ENCODE data around the gene GRIK2. TPM values are rescaled to one million over a fixed set of nuclear protein-coding genes. Genes with fewer than 3 reads are reported as not detected.

GRIK2 gene
- total and polyA plus RNA-seq, 2 donors (not counting 3 experiments of a cell fraction or from before 2014, with no cell fraction given) = not detected

GRCh38 chr6:101489456-101489855, 95.9 kb downstream of the GRIK2 start:
- POLR2A ChIA-PET = no interaction called here
- Histone ChIP-seq H3K27ac (ENCODE audit: insufficient read depth, low read depth, low read length) (no peak overlapping the region), H4K20me1 (replicated peaks; ENCODE audit: control insufficient read depth, extremely low read depth, insufficient read depth, low read length) (no peaks in the 10 kb centered on the region), H3K9ac (replicated peaks; ENCODE audit: extremely low read depth, insufficient read depth, low read length) (no peak overlapping the region), H3K4me1 (ENCODE audit: control insufficient read depth, extremely low read depth, insufficient read depth, low read length) (no peaks in the 10 kb centered on the region), H3K9me1 (replicated peaks; ENCODE audit: control insufficient read depth, extremely low read depth, insufficient read depth, low read length) (no peaks in the 10 kb centered on the region), H3K9me3 (replicated peaks; ENCODE audit: control insufficient read depth, insufficient read depth, low read length) (no peaks in the 10 kb centered on the region), H3K27me3 (ENCODE audit: control insufficient read depth in 2 of 2, insufficient read depth in 2 of 2, low read length in 2 of 2) (no peaks in the 10 kb centered on the region), H3K79me2 (ENCODE audit: control insufficient read depth, insufficient read depth, low read length) (no peaks in the 10 kb centered on the region), H3K36me3 (ENCODE audit: control insufficient read depth in 2 of 2, extremely low read depth in 1 of 2, insufficient read depth in 2 of 2, low read length in 2 of 2) (no peaks in the 10 kb centered on the region), H2AFZ (ENCODE audit: low read depth, low read length) (no peak overlapping the region), H3K4me3 (replicated peaks in 1 of 3; ENCODE audit: insufficient read depth in 1 of 3, low read depth in 1 of 3, low read length in 3 of 3) (no peak overlapping the region), H3K4me2 (ENCODE audit: insufficient read depth, low read length) (no peak overlapping the region)
- TF ChIP-seq POLR2AphosphoS5 (IDR thresholded peaks at IDR 0.05; ENCODE audit: insufficient read depth, low read depth, low read length) (no peak), POLR2A (IDR thresholded peaks at IDR 0.05; ENCODE audit: low read depth, low read length) (no peak), EZH2 (IDR thresholded peaks at IDR 0.05; ENCODE audit: borderline replicate concordance, low read depth, low read length, severe bottlenecking) (no peak)
- no peak for DNase-seq (ENCODE audit: low read depth, low spot score)
- dilution Hi-C loops (cut with MboI; ENCODE audit: extremely low pct_ligation_motif_present, low sequenced_read_pairs) (no loop called here), intact Hi-C loops (cut with micrococcal nuclease) (no loop called here)
- no TSS peak for BruUV-seq (replicated peaks)
- CTCF ChIA-PET = no interaction called here
- FAIRE-seq = no peak

DNA sequence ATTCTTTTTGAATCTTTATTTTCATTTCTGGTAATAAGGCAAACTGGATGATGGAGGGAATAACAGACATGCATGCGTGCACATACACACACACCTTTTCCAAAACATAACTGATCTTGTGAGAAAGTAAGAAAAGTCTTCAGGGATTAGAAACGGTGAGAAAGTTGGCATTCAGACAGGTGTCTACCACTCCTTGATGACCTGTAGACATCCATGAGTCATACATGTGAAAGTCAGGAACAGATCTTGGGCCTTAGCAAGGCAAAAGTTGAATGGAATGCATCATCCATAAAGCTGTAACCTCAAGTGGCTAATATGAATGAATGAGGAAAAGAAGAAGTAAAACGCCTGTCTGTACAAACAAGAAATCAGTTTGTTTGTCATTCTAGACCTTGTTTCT, 97.3 kb downstream of the GRIK2 start:
- CTCF ChIA-PET = no interaction called here
- BruUV-seq (replicated peaks) = no TSS peak
- H2AFZ ChIP-seq (ENCODE audit: low read depth, low read length) = no peak overlapping the region
- no peaks in the 10 kb centered on the region for H3K36me3 ChIP-seq (ENCODE audit: control insufficient read depth in 2 of 2, extremely low read depth in 1 of 2, insufficient read depth in 2 of 2, low read length in 2 of 2)
- H3K4me3 ChIP-seq (replicated peaks in 1 of 3; ENCODE audit: insufficient read depth in 1 of 3, low read depth in 1 of 3, low read length in 3 of 3) = no peak overlapping the region
- POLR2A ChIA-PET = no interaction called here
- no peaks in the 10 kb centered on the region for H3K79me2 ChIP-seq (ENCODE audit: control insufficient read depth, insufficient read depth, low read length)
- TF ChIP-seq GATA2 (IDR thresholded peaks at IDR 0.05; ENCODE audit: insufficient read depth, insufficient read length, low read depth, low read length) (no peak), POLR2AphosphoS5 (IDR thresholded peaks at IDR 0.05; ENCODE audit: insufficient read depth, low read depth, low read length) (no peak), MAX (IDR thresholded peaks at IDR 0.05; ENCODE audit: insufficient read depth, insufficient read length) (no peak), POLR2A (IDR thresholded peaks at IDR 0.05; ENCODE audit: low read depth, low read length) (no peak), FOS (IDR thresholded peaks at IDR 0.05; ENCODE audit: borderline replicate concordance, insufficient read depth, low read length) (no peak), CTCF (IDR thresholded peaks at IDR 0.05; ENCODE audit: extremely low read depth in 1 of 2, insufficient read depth in 1 of 2, low read depth in 1 of 2, low read length in 2 of 2) (no peak), JUN (IDR thresholded peaks at IDR 0.05; ENCODE audit: borderline replicate concordance, insufficient read depth, insufficient read length, low read depth) (no peak)
- H4K20me1 ChIP-seq (replicated peaks; ENCODE audit: control insufficient read depth, extremely low read depth, insufficient read depth, low read length) = no peaks in the 10 kb centered on the region
- H3K4me2 ChIP-seq (ENCODE audit: insufficient read depth, low read length) = no peak overlapping the region
- intact Hi-C loops (cut with micrococcal nuclease) (no loop called here), dilution Hi-C loops (cut with MboI; ENCODE audit: extremely low pct_ligation_motif_present, low sequenced_read_pairs) (no loop called here)
- H3K27me3 ChIP-seq (ENCODE audit: control insufficient read depth in 2 of 2, insufficient read depth in 2 of 2, low read length in 2 of 2) = no peaks in the 10 kb centered on the region
- H3K4me1 ChIP-seq (ENCODE audit: control insufficient read depth, extremely low read depth, insufficient read depth, low read length) = no peaks in the 10 kb centered on the region
- no peak for DNase-seq (ENCODE audit: low read depth, low spot score)
- H3K9ac ChIP-seq (replicated peaks; ENCODE audit: extremely low read depth, insufficient read depth, low read length) = no peak overlapping the region
- FAIRE-seq = no peak
- no peak overlapping the region for H3K27ac ChIP-seq (ENCODE audit: insufficient read depth, low read depth, low read length)
- no peaks in the 10 kb centered on the region for H3K9me1 ChIP-seq (replicated peaks; ENCODE audit: control insufficient read depth, extremely low read depth, insufficient read depth, low read length)
- no peaks in the 10 kb centered on the region for H3K9me3 ChIP-seq (replicated peaks; ENCODE audit: control insufficient read depth, insufficient read depth, low read length)

Data from endothelial cell of umbilical vein (primary cell).